Fibroblast of lung (primary cell): ENCODE measurements around the gene HMCN2.

ENCODE experiments used
- CTCF ChIP-seq, 2 donors: IDR thresholded peaks in 1 of 2; conservative IDR thresholded peaks in 1 of 2; 1 replicate in 1 of 2; 2 replicates in 1 of 2; pipeline ENCODE4 v1.5.1; 2011 to 2012; ENCODE audit warnings: low read length in 2 of 2, control low read depth in 1 of 2, inconsistent platforms in 1 of 2, low read depth in 1 of 2, mild to moderate bottlenecking in 1 of 2
- EZH2 ChIP-seq: IDR thresholded peaks from 2 replicates; pipeline ENCODE4 v1.5.1; 2012; ENCODE audit warnings: low read length, control low read depth, mild to moderate bottlenecking; ENCODE audit errors: missing control alignments

- TF ChIP-seq CTCF (conservative IDR thresholded peaks at IDR 0.05 in 1 of 2, IDR thresholded peaks at IDR 0.05 in 1 of 2; ENCODE audit: low read depth in 1 of 2, low read length in 2 of 2) (no peak), EZH2 (no peak)
Measured at GRCh38 chr9:130399768-130400167, 134.2 kb downstream of the HMCN2 start.
